HepG2 (cell line): ENCODE measurements around the gene IRF3. TPM values are rescaled to one million over a fixed set of nuclear protein-coding genes. Genes with fewer than 3 reads are reported as not detected.

Experiments
- EZH2 ChIP-seq: conservative IDR thresholded peaks from 2 replicates; pipeline ENCODE4 v1.6.1; 2012; ENCODE audit warnings: mild to moderate bottlenecking, low read depth, low read length, moderate library complexity
- MBD4 ChIP-seq: IDR thresholded peaks from 2 replicates; pipeline ENCODE4 v1.6.1; 2012; ENCODE audit warnings: low read length, inconsistent platforms, borderline replicate concordance
- SMAD3 ChIP-seq: sonication (generic); formaldehyde crosslinking; IDR thresholded peaks from 2 replicates; pipeline ENCODE4 v1.4.0; 2020; ENCODE audit warnings: missing genetic modification reagents
- SP4 ChIP-seq: sonication (generic); formaldehyde crosslinking; IDR thresholded peaks from 2 replicates; pipeline ENCODE4 v1.8.1; 2023; ENCODE audit warnings: mild to moderate bottlenecking, missing genetic modification reagents
- TARDBP ChIP-seq: sonication (generic); formaldehyde crosslinking; IDR thresholded peaks from 2 replicates; pipeline ENCODE4 v1.8.0; 2022; ENCODE audit warnings: mild to moderate bottlenecking, missing genetic modification reagents
- TBX2 ChIP-seq: sonication (generic); formaldehyde crosslinking; IDR thresholded peaks from 2 replicates; pipeline ENCODE4 v1.5.0; 2020; ENCODE audit warnings: missing genetic modification reagents, mild to moderate bottlenecking, borderline replicate concordance
- ZBED4 ChIP-seq: sonication (generic); formaldehyde crosslinking; IDR thresholded peaks from 2 replicates; pipeline ENCODE4 v1.4.0; 2020; ENCODE audit warnings: missing genetic modification reagents, borderline replicate concordance
- ZBTB33 ChIP-seq: sonication (generic); formaldehyde crosslinking; IDR thresholded peaks from 2 replicates; pipeline ENCODE4 v1.4.0; 2020; ENCODE audit warnings: missing genetic modification reagents
- ZC3H13 ChIP-seq: sonication (generic); formaldehyde crosslinking; IDR thresholded peaks from 2 replicates; pipeline ENCODE4 v1.8.1; 2023; ENCODE audit warnings: mild to moderate bottlenecking, missing genetic modification reagents, moderate library complexity
- ZFP36L2 ChIP-seq: sonication (generic); formaldehyde crosslinking; IDR thresholded peaks from 2 replicates; pipeline ENCODE4 v1.4.0; 2020; ENCODE audit warnings: missing genetic modification reagents
- ZNF224 ChIP-seq: sonication (generic); formaldehyde crosslinking; IDR thresholded peaks from 2 replicates; pipeline ENCODE4 v1.5.0; 2020; ENCODE audit warnings: mild to moderate bottlenecking, missing genetic modification reagents
- polyA plus RNA-seq, 8 experiments: library from polyadenylated mRNA; depleted of rRNA in 3 of 8; stranded (reverse) in 7 of 8; unstranded in 1 of 8; fragments of >200 nt; fragmentation: Illumina TruSeq in 4 of 8; extraction: Trizol in 4 of 8; gene quantifications; 2 replicates each; pipeline versions ENCODE4 v1.2.1 to v1.2.3, GENCODE V29; 2011 to 2016; ENCODE audit warnings: low read depth in 4 of 8, missing spikeins in 1 of 8, mixed read lengths in 1 of 8; ENCODE audit not compliant: insufficient read depth in 1 of 8
- total RNA-seq, 5 experiments: library from RNA; depleted of rRNA; stranded (reverse); fragments of >200 nt; fragmentation: Illumina TruSeq; extraction: Trizol; gene quantifications; 2 replicates each; pipeline ENCODE4 v1.2.3, GENCODE V29; 2016; ENCODE audit warnings: low read depth in 1 of 5
- TF ChIP-seq, protein P1 (sequence below), 2 experiments: fragments of 450-650 bp in 1 of 2; sonication (generic) in 1 of 2; formaldehyde crosslinking in 1 of 2; IDR thresholded peaks; 2 replicates each; pipeline versions ENCODE4 v1.6.1 to v1.8.0; 2016 to 2022; ENCODE audit warnings: antibody characterized with exemption in 1 of 2, mild to moderate bottlenecking in 1 of 2, missing genetic modification reagents in 1 of 2

IRF3 gene
- total and polyA plus RNA-seq, 2 of the 13 experiments (the other 11 are each of a cell fraction or from before 2014, with no cell fraction given) = 61.9 to 65.5 TPM

DNA sequence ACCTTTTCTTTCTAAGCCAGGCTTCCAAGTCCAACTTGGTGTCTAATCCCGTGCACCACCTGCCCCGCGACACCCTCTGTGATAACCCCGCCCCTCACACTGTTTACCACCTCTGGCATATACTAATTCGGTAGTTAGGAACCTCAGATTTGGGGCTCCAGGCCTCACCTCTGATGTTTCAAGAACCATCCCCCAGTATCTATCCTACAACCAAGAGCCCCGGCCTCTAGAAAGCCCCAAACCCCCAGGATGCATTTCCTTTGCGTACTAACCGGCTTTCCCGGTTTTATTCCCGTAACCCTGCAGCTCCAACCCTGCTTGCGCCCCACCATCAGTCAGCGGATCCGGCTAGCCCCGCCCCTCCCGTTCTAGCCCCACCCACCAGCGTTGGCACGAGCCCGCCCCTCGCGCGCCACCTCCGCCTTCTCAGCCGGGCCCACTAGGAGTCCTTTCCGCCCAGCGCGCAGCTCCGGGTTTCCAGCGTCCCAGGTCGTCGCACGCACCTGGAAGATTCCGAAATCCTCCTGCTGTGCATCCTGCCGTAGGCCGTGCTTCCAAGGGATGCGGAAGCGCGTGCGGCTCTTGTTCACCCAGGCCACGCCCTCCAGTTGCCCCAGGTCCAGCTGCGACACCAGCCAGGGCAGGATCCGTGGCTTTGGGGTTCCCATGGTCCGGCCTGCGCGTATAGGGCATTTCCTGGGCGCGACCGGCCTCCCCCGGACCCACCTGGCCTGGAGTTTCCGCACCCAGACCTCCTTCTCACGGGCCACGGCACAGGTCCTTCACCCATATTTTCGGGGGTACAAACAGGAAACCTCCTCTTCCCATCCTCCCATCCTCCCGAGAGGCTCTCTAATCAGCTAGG is 1.3 kb downstream of the IRF3 start (continued):
- TF ChIP-seq, protein P1, sequence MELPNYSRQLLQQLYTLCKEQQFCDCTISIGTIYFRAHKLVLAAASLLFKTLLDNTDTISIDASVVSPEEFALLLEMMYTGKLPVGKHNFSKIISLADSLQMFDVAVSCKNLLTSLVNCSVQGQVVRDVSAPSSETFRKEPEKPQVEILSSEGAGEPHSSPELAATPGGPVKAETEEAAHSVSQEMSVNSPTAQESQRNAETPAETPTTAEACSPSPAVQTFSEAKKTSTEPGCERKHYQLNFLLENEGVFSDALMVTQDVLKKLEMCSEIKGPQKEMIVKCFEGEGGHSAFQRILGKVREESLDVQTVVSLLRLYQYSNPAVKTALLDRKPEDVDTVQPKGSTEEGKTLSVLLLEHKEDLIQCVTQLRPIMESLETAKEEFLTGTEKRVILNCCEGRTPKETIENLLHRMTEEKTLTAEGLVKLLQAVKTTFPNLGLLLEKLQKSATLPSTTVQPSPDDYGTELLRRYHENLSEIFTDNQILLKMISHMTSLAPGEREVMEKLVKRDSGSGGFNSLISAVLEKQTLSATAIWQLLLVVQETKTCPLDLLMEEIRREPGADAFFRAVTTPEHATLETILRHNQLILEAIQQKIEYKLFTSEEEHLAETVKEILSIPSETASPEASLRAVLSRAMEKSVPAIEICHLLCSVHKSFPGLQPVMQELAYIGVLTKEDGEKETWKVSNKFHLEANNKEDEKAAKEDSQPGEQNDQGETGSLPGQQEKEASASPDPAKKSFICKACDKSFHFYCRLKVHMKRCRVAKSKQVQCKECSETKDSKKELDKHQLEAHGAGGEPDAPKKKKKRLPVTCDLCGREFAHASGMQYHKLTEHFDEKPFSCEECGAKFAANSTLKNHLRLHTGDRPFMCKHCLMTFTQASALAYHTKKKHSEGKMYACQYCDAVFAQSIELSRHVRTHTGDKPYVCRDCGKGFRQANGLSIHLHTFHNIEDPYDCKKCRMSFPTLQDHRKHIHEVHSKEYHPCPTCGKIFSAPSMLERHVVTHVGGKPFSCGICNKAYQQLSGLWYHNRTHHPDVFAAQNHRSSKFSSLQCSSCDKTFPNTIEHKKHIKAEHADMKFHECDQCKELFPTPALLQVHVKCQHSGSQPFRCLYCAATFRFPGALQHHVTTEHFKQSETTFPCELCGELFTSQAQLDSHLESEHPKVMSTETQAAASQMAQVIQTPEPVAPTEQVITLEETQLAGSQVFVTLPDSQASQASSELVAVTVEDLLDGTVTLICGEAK (IDR thresholded peaks at IDR 0.05) = no peak
- TF ChIP-seq, protein P1 (CRISPR knock-in tag; IDR thresholded peaks at IDR 0.05) = peak; percentile 71; the same call in 1 of the 2 replicates
- TF ChIP-seq ZNF224 (CRISPR knock-in tag) (no peak), ZC3H13 (CRISPR knock-in tag) (peak; percentile 68), EZH2 (no peak), TBX2 (CRISPR knock-in tag) (0 out of 2 replicates have a peak, but pooled peaks have one; percentile 31), SP4 (peak; percentile 82), ZBTB33 (0 out of 2 replicates have a peak, but pooled peaks have one; percentile 40), ZBED4 (peak; percentile 55; the same call in 1 of the 2 replicates), TARDBP (CRISPR knock-in tag) (no peak), SMAD3 (CRISPR knock-in tag) (0 out of 2 replicates have a peak, but pooled peaks have one; percentile 40), ZFP36L2 (CRISPR knock-in tag) (no peak), MBD4 (no peak)
